ENCODE data around the gene LDLRAP1.

GRCh38 chr1:25536124-25536523, 7.3 kb upstream of the LDLRAP1 start:
- TF ChIP-seq POLR2A (IDR thresholded peaks at IDR 0.05) (no peak), CTCF (IDR thresholded peaks at IDR 0.05) (no peak), EP300 (IDR thresholded peaks at IDR 0.05) (no peak), POLR2AphosphoS5 (IDR thresholded peaks at IDR 0.05) (no peak)

Measured in sigmoid colon (tissue), 4 donors.